Mesenchymal stem cell (in vitro differentiated cells and primary cell): ENCODE data around the gene AFG1L.

Source experiments
- DNase-seq: peaks from one replicate; pipeline ENCODE4 v3.0.0-alpha.2; 2013
- H2AFZ ChIP-seq: one replicate; pipeline ENCODE4 v1.6.1; 2013; ENCODE audit warnings: low read depth, mild to moderate bottlenecking, control low read depth, inconsistent platforms, low read length, moderate library complexity
- H2AK5ac ChIP-seq: 2 replicates; pipeline ENCODE4 v1.6.1; 2013; ENCODE audit warnings: low read length, moderate library complexity, mild to moderate bottlenecking, inconsistent platforms; ENCODE audit not compliant: severe bottlenecking
- H2BK120ac ChIP-seq: one replicate; pipeline ENCODE4 v1.6.1; 2013; ENCODE audit warnings: low read depth, mild to moderate bottlenecking, inconsistent platforms, low read length, moderate library complexity
- H2BK12ac ChIP-seq, 2 experiments: one replicate each; pipeline ENCODE4 v1.6.1; 2013; ENCODE audit warnings: inconsistent platforms in 2 of 2, low read length in 2 of 2, mild to moderate bottlenecking in 2 of 2, moderate library complexity in 2 of 2, control low read depth in 1 of 2
- H2BK15ac ChIP-seq: one replicate; pipeline ENCODE4 v1.6.1; 2013; ENCODE audit warnings: mild to moderate bottlenecking, low read depth, inconsistent platforms; ENCODE audit not compliant: poor library complexity, severe bottlenecking
- H2BK5ac ChIP-seq: 2 replicates; pipeline ENCODE4 v1.6.1; 2013; ENCODE audit warnings: low read depth, mild to moderate bottlenecking, low read length, control low read depth, inconsistent platforms; ENCODE audit not compliant: poor library complexity, severe bottlenecking
- H3K14ac ChIP-seq, 2 experiments: one replicate each; pipeline ENCODE4 v1.6.1; 2013; ENCODE audit warnings: inconsistent platforms in 2 of 2, low read length in 2 of 2, control low read depth in 1 of 2, mild to moderate bottlenecking in 1 of 2, moderate library complexity in 1 of 2
- H3K18ac ChIP-seq, 2 experiments: one replicate each; pipeline ENCODE4 v1.6.1; 2013; ENCODE audit warnings: inconsistent platforms in 2 of 2, low read length in 2 of 2, control low read depth in 1 of 2, low read depth in 1 of 2, mild to moderate bottlenecking in 1 of 2
- H3K23ac ChIP-seq, 2 experiments: one replicate each; pipeline ENCODE4 v1.6.1; 2013; ENCODE audit warnings: inconsistent platforms in 2 of 2, low read length in 2 of 2, mild to moderate bottlenecking in 2 of 2, moderate library complexity in 2 of 2, control low read depth in 1 of 2
- H3K27ac ChIP-seq: 2 replicates; pipeline ENCODE4 v1.5.1; 2013; ENCODE audit warnings: mild to moderate bottlenecking, moderate library complexity, low read length, control low read depth, inconsistent platforms; ENCODE audit not compliant: poor library complexity, severe bottlenecking
- H3K27me3 ChIP-seq, 2 experiments: 2 replicates each; pipeline versions ENCODE4 v1.6.1 to v1.7.0; 2013; ENCODE audit warnings: low read length in 2 of 2, mild to moderate bottlenecking in 2 of 2, moderate library complexity in 2 of 2, control low read depth in 1 of 2, inconsistent platforms in 1 of 2; ENCODE audit not compliant: control insufficient read depth in 1 of 2, insufficient read depth in 1 of 2
- H3K36me3 ChIP-seq, 2 experiments: 2 replicates each; pipeline versions ENCODE4 v1.6.1 to v1.7.0; 2013; ENCODE audit warnings: low read length in 2 of 2, control low read depth in 1 of 2, inconsistent platforms in 1 of 2, low read depth in 1 of 2, mild to moderate bottlenecking in 1 of 2; ENCODE audit not compliant: insufficient read depth in 2 of 2, control insufficient read depth in 1 of 2
- H3K4ac ChIP-seq, 2 experiments: one replicate each; pipeline ENCODE4 v1.6.1; 2013; ENCODE audit warnings: inconsistent platforms in 2 of 2, low read length in 2 of 2, mild to moderate bottlenecking in 2 of 2, moderate library complexity in 2 of 2, control low read depth in 1 of 2, low read depth in 1 of 2
- H3K4me1 ChIP-seq: 2 replicates; pipeline ENCODE4 v1.6.1; 2013; ENCODE audit warnings: low read depth, low read length, control low read depth; ENCODE audit not compliant: control insufficient read depth, insufficient read depth
- H3K4me2 ChIP-seq: 2 replicates; pipeline ENCODE4 v1.6.1; 2013; ENCODE audit warnings: low read length, mild to moderate bottlenecking, inconsistent platforms; ENCODE audit not compliant: poor library complexity, severe bottlenecking
- H3K4me3 ChIP-seq, 2 experiments: 2 replicates each; pipeline versions ENCODE4 v1.5.1 to v1.7.0; 2013; ENCODE audit warnings: low read length in 2 of 2, mild to moderate bottlenecking in 2 of 2, control low read depth in 1 of 2, low read depth in 1 of 2; ENCODE audit not compliant: insufficient read depth in 1 of 2
- H3K79me1 ChIP-seq: replicated peaks from 2 replicates; pipeline ENCODE4 v1.6.1; 2013; ENCODE audit warnings: mild to moderate bottlenecking, control low read depth, low read length, inconsistent platforms; ENCODE audit not compliant: poor library complexity, severe bottlenecking
- H3K9ac ChIP-seq: 2 replicates; pipeline ENCODE4 v1.7.0; 2013; ENCODE audit warnings: mild to moderate bottlenecking, low read length, moderate library complexity
- H3K9me3 ChIP-seq: 2 replicates; pipeline ENCODE4 v1.7.0; 2013; ENCODE audit warnings: mild to moderate bottlenecking, low read length; ENCODE audit not compliant: control insufficient read depth
- H4K8ac ChIP-seq: one replicate; pipeline ENCODE4 v1.6.1; 2013; ENCODE audit warnings: inconsistent platforms, mild to moderate bottlenecking, low read length, moderate library complexity
- H4K91ac ChIP-seq: one replicate; pipeline ENCODE4 v1.6.1; 2013; ENCODE audit warnings: mild to moderate bottlenecking, low read length, inconsistent platforms
- WGBS: methylation state at CpG from one replicate; pipeline ENCODE4 v1.1.7; 2013; ENCODE audit warnings: mixed read lengths; 5-methylcytosine and 5-hydroxymethylcytosine counted together

The AFG1L gene

DNA sequence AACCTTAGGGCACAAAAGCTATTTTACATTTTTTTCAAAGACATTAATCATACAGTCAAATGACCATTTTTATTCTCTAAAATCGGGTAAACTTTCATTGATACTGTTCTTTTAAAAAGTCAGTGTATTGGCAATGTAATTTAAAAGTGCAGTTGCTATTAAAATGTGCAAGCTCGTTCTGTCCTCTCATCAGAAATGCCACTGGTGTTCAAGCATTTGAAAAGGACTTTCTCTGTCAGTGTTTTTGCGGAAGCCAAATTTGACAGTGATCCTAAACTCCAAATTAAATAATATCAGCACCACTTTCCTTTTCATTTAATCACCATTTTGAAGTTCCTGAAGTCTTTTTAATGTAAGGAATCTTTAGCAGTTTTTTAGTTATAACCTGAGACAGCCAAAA is 69.6 kb downstream of the AFG1L start:
- no peak for DNase-seq
- Histone ChIP-seq H3K23ac (no peak overlapping the region), H2BK120ac (no peak overlapping the region), H3K4me1 (peaks cover 6% of the 10 kb centered on the region), H2BK5ac (no peak overlapping the region), H3K27ac (no peak overlapping the region), H3K36me3 (no peaks in the 10 kb centered on the region), H2AFZ (no peak overlapping the region), H3K18ac (no peak overlapping the region), H2AK5ac (no peak overlapping the region), H3K4me2 (no peak overlapping the region), H3K4me3 (no peak overlapping the region), H4K8ac (no peak overlapping the region), H4K91ac (no peak overlapping the region), H2BK15ac (no peak overlapping the region), H3K9me3 (no peaks in the 10 kb centered on the region), H3K9ac (no peak overlapping the region), H3K27me3 (no peaks in the 10 kb centered on the region), H3K14ac (no peak overlapping the region), H2BK12ac (no peak overlapping the region), H3K4ac (no peak overlapping the region), H3K79me1 (no peaks in the 10 kb centered on the region)
- WGBS: 96% methylated on average over 3 of the region's 3 CpGs

DNA sequence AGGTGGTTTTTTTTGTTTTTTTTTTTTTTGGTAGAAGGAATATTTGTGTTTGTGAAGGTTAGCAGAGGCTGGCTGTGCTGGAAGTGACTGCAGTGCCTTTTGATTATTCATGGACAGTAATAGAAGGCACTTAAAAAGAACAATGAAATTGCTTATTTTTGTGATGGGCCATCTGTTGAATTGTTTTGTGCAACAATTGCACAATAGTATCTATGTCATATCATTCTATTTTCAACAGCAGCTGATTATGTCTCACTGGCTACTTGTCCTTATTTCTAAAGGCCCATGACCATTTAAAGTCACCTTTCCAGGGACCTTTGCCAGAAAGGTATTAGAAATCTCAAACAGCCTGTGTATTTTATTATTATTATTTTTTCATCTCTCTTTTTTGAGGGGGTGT is 70.6 kb downstream of the AFG1L start:
- H4K8ac ChIP-seq: no peak overlapping the region
- no peak overlapping the region for H3K27ac ChIP-seq
- H3K36me3 ChIP-seq: no peaks in the 10 kb centered on the region
- no peak overlapping the region for H2AFZ ChIP-seq
- no peaks in the 10 kb centered on the region for H3K27me3 ChIP-seq
- no peak overlapping the region for H2BK5ac ChIP-seq
- no peak overlapping the region for H3K23ac ChIP-seq
- H3K4me2 ChIP-seq: no peak overlapping the region
- no peak overlapping the region for H3K4ac ChIP-seq
- H4K91ac ChIP-seq: no peak overlapping the region
- no peak overlapping the region for H3K4me3 ChIP-seq
- H2AK5ac ChIP-seq: no peak overlapping the region
- no peak overlapping the region for H3K9ac ChIP-seq
- H3K79me1 ChIP-seq: no peaks in the 10 kb centered on the region
- no peak overlapping the region for H2BK120ac ChIP-seq
- H3K14ac ChIP-seq: no peak overlapping the region
- H3K4me1 ChIP-seq: peaks cover 4% of the 10 kb centered on the region
- no peak for DNase-seq
- H2BK12ac ChIP-seq: no peak overlapping the region
- no peaks in the 10 kb centered on the region for H3K9me3 ChIP-seq
- no peak overlapping the region for H2BK15ac ChIP-seq
- H3K18ac ChIP-seq: no peak overlapping the region

DNA sequence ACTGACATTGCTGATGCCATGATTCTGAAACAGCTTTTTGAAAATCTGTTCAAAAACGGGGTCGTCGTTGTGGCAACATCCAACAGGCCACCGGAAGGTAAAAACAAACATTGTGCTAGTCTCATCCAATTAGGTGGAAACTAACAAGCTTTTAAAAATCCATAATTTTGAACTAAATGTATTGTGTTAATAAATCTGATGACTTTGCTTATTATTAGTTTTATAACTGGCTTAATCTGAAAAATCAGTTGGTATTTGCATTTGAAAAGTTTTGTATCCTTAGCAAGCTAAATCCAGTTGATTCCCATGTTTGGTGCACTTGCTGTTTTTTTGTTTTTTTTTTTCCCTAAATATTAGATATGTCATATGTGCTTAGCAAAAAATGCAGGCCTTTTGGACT is 71.4 kb downstream of the AFG1L start:
- H3K27me3 ChIP-seq: no peaks in the 10 kb centered on the region
- H3K23ac ChIP-seq: no peak overlapping the region
- H2BK120ac ChIP-seq: no peak overlapping the region
- no peaks in the 10 kb centered on the region for H3K36me3 ChIP-seq
- H3K9me3 ChIP-seq: no peaks in the 10 kb centered on the region
- H3K9ac ChIP-seq: no peak overlapping the region
- no peaks in the 10 kb centered on the region for H3K79me1 ChIP-seq
- no peak overlapping the region for H3K4me2 ChIP-seq
- H2AFZ ChIP-seq: no peak overlapping the region
- no peak overlapping the region for H2BK5ac ChIP-seq
- H2BK15ac ChIP-seq: no peak overlapping the region
- H3K4me1 ChIP-seq: no peaks in the 10 kb centered on the region
- H3K4ac ChIP-seq: no peak overlapping the region
- 94% methylated on average over 4 of the region's 4 CpGs for WGBS
- no peak overlapping the region for H3K4me3 ChIP-seq
- H4K91ac ChIP-seq: no peak overlapping the region
- no peak overlapping the region for H3K18ac ChIP-seq
- no peak overlapping the region for H2BK12ac ChIP-seq
- DNase-seq: no peak
- H3K14ac ChIP-seq: no peak overlapping the region
- H4K8ac ChIP-seq: no peak overlapping the region
- H3K27ac ChIP-seq: no peak overlapping the region
- H2AK5ac ChIP-seq: no peak overlapping the region

DNA sequence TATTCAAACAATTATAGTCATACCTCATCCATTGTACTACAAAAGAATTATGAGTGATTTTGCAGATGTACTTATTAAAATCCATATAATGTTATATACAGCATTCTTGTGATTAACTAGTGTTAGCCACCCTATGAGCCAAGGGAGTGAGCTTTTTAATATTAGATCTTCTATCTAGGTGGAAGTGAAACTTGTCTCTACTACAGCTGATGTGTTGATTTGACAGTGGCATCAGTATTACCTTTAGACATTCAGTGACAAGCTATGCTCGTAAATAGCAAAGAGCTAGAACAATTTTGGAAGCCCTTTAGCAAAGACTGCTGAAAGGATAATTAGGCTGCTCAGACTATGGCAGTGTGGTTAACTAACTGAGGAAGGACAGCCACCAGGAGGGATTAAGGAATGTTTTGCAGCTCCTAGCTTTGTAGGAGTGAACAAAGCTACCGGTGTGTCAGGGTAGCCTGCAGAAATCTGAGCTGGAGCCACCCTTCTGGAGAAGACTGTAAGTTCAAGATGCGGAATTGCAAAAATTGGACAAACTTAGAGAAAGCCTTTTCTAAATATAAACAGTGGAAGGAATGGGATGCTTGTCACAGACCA is 73.7 kb downstream of the AFG1L start:
- no peak overlapping the region for H2AK5ac ChIP-seq
- no peak overlapping the region for H2BK12ac ChIP-seq
- no peak overlapping the region for H2BK120ac ChIP-seq
- H3K4me2 ChIP-seq: no peak overlapping the region
- no peaks in the 10 kb centered on the region for H3K79me1 ChIP-seq
- H3K23ac ChIP-seq: no peak overlapping the region
- no peak overlapping the region for H4K91ac ChIP-seq
- H4K8ac ChIP-seq: no peak overlapping the region
- no peaks in the 10 kb centered on the region for H3K9me3 ChIP-seq
- H2AFZ ChIP-seq: no peak overlapping the region
- no peak overlapping the region for H3K9ac ChIP-seq
- 94% methylated on average over 2 of the region's 3 CpGs for WGBS
- H2BK5ac ChIP-seq: no peak overlapping the region
- H3K4me1 ChIP-seq: no peaks in the 10 kb centered on the region
- H3K27me3 ChIP-seq: no peaks in the 10 kb centered on the region
- H3K18ac ChIP-seq: no peak overlapping the region
- H3K4me3 ChIP-seq: no peak overlapping the region
- H3K27ac ChIP-seq: no peak overlapping the region
- no peak for DNase-seq
- no peak overlapping the region for H2BK15ac ChIP-seq
- peaks cover 0 to 4% of the 10 kb centered on the region in 2 experiments for H3K36me3 ChIP-seq
- no peak overlapping the region for H3K14ac ChIP-seq
- no peak overlapping the region for H3K4ac ChIP-seq
